HG03558 (cell line): Measurements from ENCODE around the gene PRDX5.

Experiments used
- ATAC-seq: cut with Tn5 transposase; IDR thresholded peaks from one replicate; pipeline ENCODE4 v1.9.1; 2021; ENCODE audit warnings: moderate number of reproducible peaks; ENCODE audit not compliant: unreplicated experiment; ENCODE audit errors: extremely low read depth

PRDX5 gene

GRCh38 chr11:64342869-64343745 lies 25.2 kb downstream of the PRDX5 start:
- ATAC-seq, result no peak

- no peak for ATAC-seq
These were observed 26.0 kb downstream of the PRDX5 start for GRCh38 chr11:64343767-64344559.

- ATAC-seq, result no peak
These were observed 26.9 kb downstream of the PRDX5 start for GRCh38 chr11:64344787-64345186.

GRCh38 chr11:64347193-64347867 lies 29.4 kb downstream of the PRDX5 start:
- ATAC-seq, result no peak

GRCh38 chr11:64348383-64349024 lies 30.6 kb downstream of the PRDX5 start:
- ATAC-seq, result no peak

- no peak for ATAC-seq
These were observed 31.1 kb downstream of the PRDX5 start for GRCh38 chr11:64349025-64349387.

- ATAC-seq, result no peak
These were observed 31.5 kb downstream of the PRDX5 start for GRCh38 chr11:64349404-64349803.

- no peak for ATAC-seq
These were observed 33.3 kb downstream of the PRDX5 start for GRCh38 chr11:64351136-64351631.

- no peak for ATAC-seq
These were observed 34.4 kb downstream of the PRDX5 start for GRCh38 chr11:64352099-64352994.

- no peak for ATAC-seq
These were observed 35.2 kb downstream of the PRDX5 start for GRCh38 chr11:64352995-64353714.

- ATAC-seq, result no peak
These were observed 36.0 kb downstream of the PRDX5 start for GRCh38 chr11:64353715-64354506.

GRCh38 chr11:64355078-64355940 lies 37.4 kb downstream of the PRDX5 start:
- no peak for ATAC-seq

- ATAC-seq, result no peak
These were observed 38.8 kb downstream of the PRDX5 start for GRCh38 chr11:64356498-64357411.

- ATAC-seq, result no peak
These were observed 39.5 kb downstream of the PRDX5 start for GRCh38 chr11:64357446-64357845.

GRCh38 chr11:64357904-64358535 lies 40.1 kb downstream of the PRDX5 start:
- no peak for ATAC-seq
